HG03521 (cell line): ENCODE results near the gene EP300.
"Not testable (repeated sequence)": the region's sequence is repeated elsewhere in the genome, so short reads cannot be mapped to it uniquely, and the experiment has no call there.

Experiments
- ATAC-seq: cut with Tn5 transposase; IDR thresholded peaks from one replicate; pipeline ENCODE4 v1.9.1; 2021; ENCODE audit warnings: mild to moderate bottlenecking, moderate library complexity; ENCODE audit not compliant: unreplicated experiment

The EP300 gene

DNA sequence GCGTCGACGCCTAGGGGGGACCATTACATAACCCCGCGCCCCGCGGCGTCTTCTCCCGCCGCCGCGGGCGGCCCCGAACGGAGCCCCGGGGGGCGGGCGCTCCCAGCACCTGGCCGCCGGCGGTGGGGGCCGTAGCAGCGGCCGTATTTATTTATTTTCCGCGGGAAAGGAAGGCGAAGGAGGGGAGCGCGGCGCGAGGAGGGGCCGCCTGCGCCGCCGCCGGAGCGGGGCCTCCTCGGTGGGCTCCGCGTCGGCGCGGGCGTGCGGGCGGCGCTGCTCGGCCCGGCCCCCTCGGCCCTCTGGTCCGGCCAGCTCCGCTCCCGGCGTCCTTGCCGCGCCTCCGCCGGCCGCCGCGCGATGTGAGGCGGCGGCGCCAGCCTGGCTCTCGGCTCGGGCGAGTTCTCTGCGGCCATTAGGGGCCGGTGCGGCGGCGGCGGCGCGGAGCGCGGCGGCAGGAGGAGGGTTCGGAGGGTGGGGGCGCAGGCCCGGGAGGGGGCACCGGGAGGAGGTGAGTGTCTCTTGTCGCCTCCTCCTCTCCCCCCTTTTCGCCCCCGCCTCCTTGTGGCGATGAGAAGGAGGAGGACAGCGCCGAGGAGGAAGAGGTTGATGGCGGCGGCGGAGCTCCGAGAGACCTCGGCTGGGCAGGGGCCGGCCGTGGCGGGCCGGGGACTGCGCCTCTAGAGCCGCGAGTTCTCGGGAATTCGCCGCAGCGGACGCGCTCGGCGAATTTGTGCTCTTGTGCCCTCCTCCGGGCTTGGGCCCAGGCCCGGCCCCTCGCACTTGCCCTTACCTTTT is at the start of gene EP300:
TSS of gene EP300 (plus strand) at position 570 of the 795 bp plus-strand sequence. CDS start 413 bp downstream, outside the sequence.
- peak; percentile 37 for ATAC-seq

DNA sequence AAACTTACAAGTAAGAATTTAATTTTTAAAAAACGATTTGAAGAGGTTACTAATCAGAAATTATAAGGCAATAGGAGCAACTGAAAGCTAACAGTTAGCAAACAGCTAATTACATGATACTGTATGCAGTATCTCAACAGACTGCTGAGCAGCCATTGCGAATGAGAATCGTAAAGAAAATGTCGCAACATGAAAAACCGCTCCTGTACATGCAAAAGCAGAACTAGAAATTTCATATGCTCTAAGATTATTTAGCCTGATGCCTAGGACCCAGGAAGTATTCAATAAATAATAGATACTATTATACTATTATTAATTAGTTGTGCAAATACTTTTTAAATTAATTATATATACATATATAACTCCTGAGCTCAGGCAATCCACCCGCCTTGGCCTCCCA is 48.7 kb upstream of the EP300 start:
- no peak for ATAC-seq

DNA sequence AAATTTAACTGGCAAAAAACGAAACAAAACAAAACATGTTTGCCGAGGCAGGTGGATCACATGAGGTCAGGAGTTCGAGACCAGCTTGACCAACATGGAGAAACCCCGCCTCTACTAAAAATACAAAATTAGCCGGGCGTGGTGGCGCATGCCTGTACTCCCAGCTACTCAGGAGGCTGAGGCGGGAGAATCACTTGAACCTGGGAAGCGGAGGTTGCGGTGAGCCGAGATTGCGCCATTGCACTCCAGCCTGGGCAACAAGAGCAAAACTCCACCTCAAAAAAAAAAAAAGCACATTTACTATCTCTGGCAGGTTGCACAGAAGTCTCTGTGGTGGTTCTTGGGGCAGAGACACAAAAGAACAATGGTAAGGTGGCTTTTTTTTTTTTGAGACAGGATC is 46.8 kb upstream of the EP300 start:
- not testable (repeated sequence) for ATAC-seq

DNA sequence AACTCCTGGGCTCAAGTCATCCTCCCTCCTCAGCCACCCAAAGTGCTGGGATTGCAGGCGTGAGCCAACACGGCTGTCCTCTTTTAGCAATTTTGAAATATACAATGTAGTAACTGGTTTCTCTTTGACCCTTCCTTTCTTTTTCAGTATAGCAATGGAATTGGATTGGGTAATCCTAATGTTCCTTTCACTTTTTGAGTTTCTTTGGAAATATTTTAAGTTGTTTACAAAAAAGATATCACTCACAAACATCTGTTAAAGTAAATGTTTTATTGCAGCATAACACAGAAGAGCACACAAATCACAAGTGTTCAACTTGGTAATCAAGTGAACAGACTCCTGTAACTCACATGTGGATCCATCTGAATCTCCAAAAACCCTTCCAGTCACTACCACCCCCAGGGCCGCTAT is 44.6 kb upstream of the EP300 start:
- ATAC-seq: no peak

DNA sequence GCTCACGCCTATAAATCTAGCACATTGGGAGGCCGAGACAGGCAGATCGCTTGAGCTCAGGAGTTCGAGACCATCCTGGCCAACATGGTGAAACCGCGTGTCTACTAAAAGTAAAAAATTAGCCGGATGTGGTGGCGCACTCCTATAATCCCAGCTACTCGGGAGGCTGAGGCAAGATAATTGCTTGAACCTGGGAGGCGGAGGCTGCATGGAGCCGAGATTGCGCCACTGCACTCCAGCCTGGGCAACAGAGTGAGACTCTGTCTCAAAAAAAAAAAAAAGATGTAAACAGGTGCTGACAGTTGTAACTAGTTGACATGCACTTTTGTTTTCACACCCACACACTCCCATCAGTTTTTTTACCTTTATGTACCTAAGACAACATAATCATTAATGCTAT is 44.0 kb upstream of the EP300 start:
- not testable (repeated sequence) for ATAC-seq

DNA sequence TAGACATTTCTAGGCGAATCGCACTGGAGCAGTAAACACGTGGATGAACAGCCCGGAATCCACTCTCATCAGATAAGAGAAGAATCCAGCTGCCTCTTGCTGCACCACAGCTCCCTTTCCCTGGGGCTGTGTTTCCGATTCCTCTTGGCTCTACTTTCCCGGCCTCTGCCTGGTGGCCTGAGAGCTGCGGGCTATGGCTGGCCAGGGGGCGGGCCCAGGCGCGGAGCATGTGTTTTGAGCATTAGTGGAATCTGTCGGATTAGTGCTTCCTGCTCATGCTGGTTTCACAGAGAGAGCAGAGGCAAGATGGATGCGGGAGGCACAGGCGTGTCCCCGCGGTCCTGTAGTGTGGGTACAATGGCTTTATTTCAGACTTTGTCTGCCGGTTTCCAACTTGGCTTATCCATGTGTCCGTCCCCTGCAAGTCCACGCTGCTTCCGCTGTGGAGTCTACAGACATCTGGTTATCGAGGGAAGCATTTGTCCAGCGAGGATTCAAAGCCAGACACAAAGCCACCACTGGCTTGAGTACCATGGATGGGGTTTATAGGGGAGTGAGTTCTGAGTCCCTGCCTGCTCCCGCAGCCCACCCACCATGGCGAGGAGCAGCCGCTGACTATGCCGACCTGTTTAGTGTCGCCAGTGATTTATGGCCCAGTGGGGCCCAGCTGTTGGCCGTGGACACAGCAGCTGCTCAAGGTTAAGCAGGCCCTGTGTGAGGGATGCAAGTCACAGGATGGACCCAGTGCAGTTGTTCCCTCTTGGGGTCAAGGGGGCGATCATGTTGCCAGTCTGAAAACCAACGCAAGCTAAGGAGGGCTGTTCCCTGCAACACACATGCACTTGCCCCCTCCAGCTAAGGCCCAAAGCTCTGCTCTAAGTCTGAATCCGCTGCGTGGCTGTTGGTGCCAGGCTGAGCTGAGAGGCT is 43.3 kb upstream of the EP300 start:
- ATAC-seq: no peak

DNA sequence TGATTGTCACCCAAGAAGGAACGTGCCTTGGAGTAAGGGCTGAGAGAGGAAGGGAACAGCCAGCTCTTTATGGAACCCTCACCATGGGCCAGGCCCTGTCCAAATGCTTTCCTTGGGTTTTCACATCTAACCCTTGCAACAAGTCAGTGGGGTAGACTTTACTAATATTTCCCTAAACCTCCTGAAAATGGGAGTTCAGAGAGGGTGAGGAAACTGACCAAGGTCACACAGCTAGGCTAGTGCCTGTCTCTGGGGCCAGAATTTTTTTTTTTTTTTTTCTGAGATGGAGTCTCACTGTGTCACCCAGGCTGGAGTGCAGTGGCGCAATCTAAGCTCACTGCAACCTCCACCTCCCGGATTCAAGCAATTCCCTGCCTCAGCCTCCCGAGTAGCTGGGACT is 42.6 kb upstream of the EP300 start:
- not testable (repeated sequence) for ATAC-seq

DNA sequence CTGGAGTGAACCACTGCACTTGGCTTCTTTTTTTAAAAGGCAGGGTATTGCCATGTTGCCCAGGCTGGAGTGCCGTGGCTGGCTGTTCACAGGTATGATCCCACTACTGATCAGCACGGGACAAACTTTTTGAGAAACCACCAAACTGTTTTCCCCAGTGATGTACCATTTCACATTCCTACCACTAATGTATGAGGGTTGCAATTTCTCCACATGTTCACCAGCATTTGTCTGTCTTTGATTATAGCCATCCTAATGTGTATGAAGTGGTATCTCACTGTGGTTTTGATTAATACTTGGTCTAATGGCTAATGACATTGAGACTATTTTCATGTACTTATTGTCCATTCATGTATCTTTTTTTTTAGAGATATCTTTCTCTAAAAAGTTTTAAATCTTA is 41.5 kb upstream of the EP300 start:
- no peak for ATAC-seq

DNA sequence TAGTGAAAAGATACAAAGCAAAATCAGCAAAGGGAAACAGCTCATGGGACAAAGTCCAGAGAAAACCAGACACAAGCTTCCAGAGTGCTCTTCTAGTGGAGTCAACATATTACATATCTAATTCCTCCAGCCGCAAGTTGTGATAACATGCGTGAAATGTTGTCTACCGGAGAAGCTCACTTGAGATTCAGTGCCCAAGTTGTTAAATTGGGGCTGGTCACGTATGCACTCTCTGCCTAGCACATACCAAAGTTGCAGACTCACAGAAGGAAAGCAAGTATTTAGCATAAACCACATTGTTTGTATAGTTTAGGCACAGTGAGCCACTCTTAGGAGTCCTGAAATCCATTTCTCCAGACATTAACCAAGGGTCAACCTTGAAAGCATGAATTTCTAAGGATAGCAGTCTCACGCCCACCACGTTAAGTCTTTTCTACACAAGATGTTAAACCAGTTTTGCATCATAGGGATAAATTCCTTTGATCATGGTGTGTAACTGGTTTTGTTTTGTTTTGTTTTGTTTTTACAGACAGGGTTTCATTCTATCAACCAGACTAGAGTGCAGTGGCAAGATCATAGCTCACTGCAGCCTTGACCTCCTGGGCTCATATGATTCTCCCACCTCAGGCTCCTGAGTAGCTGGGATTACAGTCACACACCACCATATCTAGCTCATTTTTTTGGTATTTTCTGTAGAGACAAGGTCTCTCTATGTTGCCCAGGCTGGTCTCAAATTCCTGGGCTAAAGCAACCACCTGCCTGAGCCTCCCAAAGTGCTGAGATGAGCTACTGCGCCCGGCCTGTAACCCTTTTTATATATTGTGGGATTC is 39.5 kb upstream of the EP300 start:
- ATAC-seq: no peak

DNA sequence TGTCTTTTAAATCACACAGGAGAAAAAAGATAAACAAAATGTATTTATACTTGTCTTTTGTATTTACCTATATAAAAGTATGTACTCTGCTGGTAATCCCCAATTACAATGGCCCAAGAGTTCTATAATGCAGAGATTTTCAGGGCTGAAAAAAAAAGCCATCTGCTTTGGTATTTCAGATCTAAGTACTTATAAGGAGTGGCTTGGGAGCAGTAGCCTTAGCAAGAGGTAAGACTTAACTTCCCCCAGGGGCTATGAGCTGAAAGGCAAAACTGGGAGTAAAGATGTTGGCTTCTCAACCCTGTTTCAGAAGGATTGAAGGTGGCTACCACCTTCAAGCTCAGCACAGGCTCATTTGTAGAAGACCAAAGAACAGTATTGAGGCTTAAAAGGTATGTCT is 35.3 kb upstream of the EP300 start:
- ATAC-seq: no peak

DNA sequence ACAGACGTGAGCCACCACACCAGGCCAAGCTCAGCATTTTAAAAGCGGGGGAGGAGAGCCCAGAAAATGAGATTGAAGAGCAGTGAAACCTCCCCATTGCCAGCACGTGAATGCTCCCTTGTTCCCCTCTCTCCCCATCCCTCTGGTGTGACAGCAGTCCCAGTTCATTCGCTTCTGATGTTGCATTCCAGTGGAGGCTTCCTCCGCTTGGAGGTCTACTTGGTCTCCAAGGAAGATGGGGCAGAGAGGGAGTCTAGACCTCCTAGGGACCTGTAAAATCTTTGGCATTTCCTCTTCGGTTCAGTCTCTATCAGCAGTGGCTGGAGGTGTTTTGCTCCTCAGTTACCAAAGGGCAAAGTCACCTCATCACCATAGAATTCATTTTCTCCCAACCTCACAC is 30.2 kb upstream of the EP300 start:
- no peak for ATAC-seq

DNA sequence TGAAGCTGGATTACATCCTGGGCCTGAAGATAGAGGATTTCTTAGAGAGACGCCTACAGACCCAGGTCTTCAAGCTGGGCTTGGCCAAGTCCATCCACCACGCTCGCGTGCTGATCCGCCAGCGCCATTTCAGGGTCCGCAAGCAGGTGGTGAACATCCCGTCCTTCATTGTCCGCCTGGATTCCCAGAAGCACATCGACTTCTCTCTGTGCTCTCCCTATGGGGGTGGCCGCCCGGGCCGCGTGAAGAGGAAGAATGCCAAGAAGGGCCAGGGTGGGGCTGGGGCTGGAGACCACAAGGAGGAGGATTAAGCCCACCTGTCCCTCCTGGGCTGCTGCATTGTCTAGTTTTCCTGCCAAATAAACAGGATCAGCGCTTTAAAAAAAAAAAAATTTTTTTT is 28.1 kb upstream of the EP300 start:
- ATAC-seq: not testable (repeated sequence)

DNA sequence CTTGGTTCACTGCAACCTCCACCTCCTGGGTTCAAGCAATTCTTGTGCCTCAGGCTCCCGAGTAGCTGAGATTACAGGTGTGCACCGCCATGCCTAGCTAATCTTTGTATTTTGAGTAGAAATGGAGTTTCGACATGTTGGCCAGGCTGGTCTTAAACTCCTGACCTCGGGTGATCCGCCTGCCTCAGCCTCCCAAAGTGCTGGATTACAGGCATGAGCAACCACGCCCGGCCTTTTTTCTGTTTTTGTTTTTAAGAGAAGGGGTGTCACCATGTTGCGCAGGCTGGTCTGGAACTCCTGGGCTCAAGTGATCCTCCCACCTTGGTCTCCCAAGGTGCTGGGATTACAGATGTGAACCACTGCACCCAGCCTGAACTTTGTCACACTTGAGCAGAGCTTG is 26.1 kb upstream of the EP300 start:
- ATAC-seq: not testable (repeated sequence)

DNA sequence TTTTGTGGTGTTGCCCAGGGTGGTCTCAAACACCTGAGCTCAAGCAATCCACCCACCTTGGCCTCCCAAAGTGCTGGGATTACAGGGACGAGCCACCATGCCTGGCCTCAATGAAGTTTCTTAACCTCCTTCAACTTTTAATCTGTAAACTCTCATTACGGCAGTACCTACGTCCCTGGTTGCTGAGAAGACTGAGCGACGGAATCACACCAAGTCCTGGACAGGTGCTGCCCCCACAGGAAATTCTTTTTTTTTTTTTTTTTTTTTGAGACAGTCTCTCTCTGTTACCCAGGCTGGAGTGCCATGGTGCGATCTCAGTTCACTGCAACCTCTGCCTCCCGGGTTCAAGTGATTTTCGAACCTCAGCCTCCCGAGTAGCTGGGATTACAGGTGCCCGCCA is 24.4 kb upstream of the EP300 start:
- ATAC-seq: not testable (repeated sequence)

DNA sequence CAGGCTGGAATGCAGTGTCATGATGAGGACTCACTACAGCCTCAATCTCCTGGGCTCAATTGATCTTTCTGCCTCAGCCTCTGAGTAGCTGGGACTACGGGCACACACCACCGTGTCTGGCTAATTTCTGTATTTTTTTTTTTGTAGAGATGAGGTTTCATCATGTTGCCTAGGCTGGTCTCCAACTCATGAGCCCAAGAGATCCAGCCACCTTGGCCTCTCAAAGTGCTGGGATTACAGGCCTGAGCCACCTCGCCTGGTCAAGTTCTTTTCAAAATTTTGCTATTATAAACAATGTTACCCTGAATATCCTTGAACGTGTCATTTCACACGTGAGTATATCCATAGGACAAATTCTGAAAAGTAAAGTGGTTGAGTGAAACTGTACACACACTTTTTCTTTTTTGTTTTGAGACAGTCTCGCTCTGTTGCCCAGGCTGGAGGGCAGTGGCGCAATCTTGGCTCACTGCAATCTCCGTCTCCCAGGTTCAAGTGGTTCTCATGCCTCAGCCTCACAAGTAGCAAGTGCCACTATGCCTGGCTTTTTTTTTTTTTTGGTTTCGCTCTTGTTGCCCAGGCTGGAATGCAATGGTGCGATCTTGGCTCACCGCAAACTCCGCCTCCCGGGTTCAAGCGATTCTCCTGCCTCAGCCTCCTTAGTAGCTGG is 21.6 kb upstream of the EP300 start:
- ATAC-seq: no peak

DNA sequence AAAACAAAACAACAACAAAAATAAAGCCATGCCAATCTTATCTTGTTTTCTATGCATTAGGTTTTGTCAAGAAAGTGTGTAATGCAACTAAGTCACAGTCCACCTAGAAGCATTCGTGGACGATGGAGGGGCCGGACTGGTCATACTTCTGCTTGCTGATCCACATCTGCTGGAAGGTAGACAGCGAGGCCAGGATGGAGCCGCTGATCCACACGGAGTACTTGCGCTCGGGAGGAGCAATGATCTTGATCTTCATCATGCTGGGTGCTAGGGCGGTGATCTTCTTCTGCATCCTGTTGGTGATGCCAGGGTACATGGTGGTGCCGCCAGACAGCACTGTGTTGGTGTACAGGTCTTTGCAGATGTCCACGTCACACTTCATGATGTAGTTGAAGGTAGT is 18.3 kb upstream of the EP300 start:
- ATAC-seq: no peak

DNA sequence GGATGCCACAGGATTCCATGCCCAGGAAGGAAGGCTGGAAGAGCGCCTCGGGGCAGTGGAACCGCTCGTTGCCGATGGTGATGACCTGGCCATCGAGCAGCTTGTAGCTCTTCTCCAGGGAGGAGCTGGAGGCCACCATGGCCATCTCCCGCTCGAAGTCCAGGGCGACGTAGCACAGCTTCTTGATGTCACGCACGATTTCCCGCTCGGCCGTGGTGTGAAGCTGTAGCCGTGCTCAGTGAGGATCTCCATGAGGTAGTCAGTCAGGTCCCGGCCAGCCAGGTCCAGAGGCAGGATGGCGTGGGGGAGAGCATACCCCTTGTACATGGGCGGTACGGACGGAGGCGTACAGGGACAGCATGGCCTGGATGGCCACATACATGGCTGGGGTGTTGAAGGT is 17.9 kb upstream of the EP300 start:
- no peak for ATAC-seq

DNA sequence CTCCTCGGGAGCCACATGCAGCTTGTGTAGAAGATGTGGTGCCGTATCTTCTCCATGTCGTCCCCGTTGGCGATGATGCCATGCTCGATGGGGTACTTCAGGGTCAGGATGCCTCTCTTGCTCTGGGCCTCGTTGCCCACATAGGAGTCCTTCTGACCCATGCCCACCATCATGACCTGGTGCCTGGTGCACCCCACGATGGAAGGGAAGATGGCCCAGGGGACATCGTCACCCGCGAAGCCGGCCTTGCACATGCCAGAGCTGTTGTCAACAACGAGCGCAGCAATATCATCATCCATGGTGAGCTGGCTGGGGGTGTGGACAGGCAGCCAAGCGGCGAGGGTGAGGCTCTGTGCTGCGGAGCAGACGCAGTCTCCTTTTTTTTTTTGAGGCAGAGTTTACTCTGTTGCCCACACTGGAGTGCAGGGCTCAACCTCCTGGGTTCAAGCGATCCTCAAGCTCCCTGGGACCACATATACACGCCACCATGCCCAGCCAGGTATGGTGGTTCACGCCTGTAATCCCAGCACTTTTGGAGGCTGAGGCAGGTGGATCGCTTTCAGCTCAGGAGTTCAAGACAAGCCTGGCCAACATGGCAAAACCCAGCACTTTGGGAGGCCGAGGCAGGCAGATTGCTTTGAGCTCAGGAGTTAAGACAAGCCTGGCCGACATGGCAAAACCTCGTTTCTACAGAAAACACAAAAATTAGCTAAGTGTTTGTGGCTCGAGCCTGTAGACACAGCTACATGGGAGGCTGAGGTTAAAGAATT is 17.3 kb upstream of the EP300 start:
- ATAC-seq: no peak

DNA sequence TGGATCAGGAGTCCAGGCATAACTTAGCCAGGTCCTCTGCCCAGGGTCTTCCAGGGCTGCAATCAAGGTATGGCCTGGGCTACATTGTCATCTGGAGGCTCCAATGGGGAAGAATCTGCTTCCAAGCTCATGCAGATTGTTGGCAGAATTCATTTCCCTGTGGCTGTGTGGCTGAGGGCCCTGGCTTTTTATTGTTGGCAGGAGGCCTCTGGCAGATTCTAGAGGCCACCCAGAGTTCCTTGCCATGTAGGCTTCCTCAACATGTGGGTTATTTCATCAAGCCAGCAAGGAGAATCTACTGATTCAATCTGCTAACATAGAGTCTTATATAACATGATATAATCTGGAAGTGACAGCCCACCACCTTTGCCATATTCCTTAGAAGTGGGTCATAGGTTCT is 16.4 kb upstream of the EP300 start:
- ATAC-seq: no peak

DNA sequence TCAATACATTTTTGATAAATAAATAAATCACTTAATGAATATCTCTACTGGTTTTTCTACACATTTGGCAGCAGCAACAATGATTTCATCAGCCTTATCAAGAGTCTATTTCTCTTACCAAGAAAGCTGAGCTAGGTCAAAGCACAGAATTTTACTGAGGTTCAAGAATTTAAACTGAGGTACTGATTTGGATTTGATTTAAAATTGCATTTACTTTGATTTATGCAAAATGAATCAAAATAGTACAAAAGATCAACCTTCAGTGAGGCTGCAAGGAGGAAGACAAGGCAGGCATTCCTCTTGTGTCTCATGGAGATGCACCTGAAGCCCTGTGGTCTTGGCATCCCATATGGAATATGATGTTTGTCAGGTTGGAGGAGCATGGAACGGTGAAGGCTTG is 15.5 kb upstream of the EP300 start:
- no peak for ATAC-seq
